Stimulated activated CD8-positive, alpha-beta memory T cell treated with anti-CD3 and anti-CD28 coated beads, Interleukin-2, amount 100 ng/mL, for 48 hours (primary cell): ENCODE measurements around the gene WFDC1.

Source experiments
- DNase-seq, 2 donors: peaks; one replicate each; pipeline ENCODE4 v3.0.0-alpha.2; 2020; ENCODE audit warnings: low read depth in 2 of 2

Gene WFDC1

DNA sequence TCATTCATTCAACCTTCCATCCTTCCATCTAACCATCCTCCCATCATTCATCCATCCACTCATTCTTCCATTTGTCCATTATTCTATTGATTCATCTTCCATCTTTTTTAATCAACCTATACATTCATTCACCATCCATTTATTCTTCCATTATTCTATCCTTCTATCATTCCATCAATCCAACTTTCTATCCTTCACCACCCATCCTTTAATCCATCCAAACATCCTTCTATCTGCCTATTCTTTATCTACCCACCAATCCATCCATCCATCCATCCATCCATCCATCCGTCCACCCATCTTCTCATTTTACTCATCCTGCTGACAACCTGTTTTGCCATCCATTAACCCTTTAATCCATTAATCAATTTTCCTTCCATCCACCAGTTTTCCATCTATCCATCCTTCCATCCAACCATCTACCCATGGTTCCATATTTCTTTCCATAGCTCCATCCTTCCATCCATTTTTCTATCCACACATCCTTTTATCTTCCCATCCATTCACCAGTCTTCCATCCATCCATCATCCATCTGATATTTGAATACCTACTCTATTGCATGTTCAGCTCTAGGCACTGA, 21.8 kb upstream of the WFDC1 start:
- DNase-seq = no peak

DNA sequence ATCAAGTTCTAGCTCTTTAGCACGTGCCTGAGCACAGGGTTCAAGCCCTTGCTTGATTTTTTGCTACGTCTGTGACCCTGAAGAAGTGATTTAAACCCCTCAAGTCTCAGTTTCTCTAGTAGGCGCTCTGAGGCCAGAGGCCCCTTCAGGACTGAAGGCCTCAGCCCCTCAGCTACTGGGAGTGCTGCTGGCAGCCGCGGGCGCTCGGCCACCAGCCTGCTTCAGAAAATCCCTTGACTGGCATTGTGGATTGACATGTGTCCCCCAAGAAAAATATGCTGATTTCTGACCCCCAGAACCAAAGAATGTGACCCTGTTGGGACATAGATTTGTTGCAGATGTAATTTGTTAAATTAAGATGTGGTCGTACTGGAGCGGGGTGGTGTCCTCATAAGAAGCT, 20.2 kb upstream of the WFDC1 start:
- no peak for DNase-seq

- no peak for DNase-seq
These were observed 19.0 kb upstream of the WFDC1 start for GRCh38 chr16:84275585-84276151.

GRCh38 chr16:84277244-84277823, 17.3 kb upstream of the WFDC1 start:
- peak; percentile 58 to 61 for DNase-seq

DNA sequence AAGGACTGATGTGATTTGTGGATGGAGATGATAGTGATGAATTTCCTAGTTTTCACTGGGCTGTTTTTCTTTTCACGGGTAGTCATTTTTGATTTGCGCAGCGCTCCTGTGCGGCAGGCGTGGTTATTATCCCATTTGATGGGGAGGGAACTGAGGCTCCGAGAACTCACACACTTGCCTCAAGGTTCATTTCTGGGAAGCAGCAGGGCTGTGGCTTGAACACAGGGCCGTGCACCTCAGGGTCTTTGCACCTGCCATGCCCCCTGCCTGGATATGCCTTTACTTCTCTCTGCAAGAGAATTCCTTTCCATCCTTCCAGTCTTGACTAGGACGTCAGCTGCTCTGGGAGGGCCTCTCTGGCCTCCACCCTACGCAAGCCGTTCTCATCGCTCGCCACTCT, 16.3 kb upstream of the WFDC1 start:
- no peak for DNase-seq

- no peak for DNase-seq
These were observed 15.7 kb upstream of the WFDC1 start for GRCh38 chr16:84278968-84279367.

DNA sequence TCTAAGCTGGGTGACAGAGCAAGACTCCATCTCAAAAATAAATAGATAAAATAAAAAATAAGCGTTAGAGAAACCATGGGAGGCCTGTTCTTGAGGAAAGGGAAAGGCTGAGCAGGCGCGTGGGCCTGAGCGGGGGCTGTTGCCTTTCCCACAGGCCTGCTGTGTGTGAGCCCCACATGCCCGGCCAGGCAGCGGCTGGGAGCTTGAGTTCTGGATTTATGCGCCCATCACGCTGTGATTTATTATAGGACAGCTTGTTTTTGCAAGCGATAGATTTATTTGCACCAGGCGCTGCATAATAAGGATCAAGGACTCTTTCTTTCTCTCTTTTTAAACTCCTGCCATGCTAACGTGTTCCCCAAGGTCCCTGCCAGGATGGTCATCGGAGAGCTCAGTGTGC, 14.8 kb upstream of the WFDC1 start:
- no peak for DNase-seq

- no peak for DNase-seq
These were observed 13.6 kb upstream of the WFDC1 start for GRCh38 chr16:84281074-84281473.

- no peak for DNase-seq
These were observed 12.1 kb upstream of the WFDC1 start for GRCh38 chr16:84282533-84282932.

GRCh38 chr16:84283314-84284153, 11.1 kb upstream of the WFDC1 start:
- DNase-seq = no peak

DNA sequence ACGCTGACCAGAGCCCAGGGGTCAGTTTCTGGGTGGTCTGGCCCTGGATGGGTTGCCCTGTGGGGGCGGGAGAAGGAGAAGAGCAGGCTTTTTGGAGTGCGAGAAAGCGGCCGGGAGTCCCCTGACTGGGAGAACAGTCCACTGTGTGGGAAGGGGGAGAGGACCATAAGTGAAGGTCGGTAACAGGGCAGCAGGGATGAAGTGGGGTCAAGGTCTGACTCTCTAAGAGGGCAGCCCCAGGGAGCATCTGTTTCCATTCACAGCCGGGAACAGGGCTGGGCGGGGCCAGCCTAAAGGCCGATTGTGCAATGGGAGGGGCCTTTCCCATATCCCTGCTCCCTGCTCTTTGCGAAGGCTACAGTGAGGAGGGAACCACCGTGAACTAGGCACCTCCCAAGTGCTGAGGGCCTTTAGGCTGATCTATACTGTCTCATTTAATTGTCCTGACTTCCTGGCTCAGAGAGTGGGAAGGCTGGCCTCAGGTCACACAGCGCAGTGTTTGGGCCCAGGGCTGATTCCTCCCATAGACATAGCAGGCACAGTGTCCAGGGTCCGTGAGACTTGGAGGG, 10.4 kb upstream of the WFDC1 start:
- DNase-seq = no peak

DNA sequence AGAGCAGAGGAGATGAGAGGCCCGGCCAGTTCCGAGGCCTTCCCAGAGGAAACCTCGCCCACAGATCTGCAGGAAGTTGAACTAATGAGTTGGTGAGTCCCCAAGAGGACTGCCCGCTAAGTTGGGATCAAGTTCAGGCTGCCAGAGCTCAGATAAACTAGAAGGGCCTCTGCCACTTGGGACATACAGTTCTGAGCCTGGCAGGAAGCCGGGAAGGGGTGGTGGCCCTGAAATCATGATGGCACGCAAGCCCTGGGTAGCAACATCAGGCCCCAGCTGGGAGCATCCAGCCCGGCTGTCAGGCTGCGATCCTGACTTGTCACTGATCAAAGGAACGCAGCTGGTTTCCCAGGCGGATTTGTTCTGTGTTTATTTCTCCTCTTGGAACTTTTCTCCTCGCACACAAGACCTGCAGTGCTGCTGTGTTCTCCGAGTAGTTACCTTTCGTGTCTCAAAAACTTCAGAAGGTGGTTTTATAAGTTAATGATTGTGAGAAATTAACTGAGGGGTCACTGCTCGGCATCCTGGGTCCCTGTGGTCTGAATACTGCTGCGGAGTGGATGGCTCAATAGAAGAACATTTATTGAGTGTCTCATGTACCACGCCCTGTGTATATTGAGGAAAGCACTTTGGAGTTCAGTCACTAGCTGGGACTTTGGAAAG, 8.0 kb upstream of the WFDC1 start:
- DNase-seq = no peak

GRCh38 chr16:84288902-84289301, 5.8 kb upstream of the WFDC1 start:
- DNase-seq = no peak

- DNase-seq = no peak
These were observed 3.5 kb upstream of the WFDC1 start for GRCh38 chr16:84291226-84291625.

DNA sequence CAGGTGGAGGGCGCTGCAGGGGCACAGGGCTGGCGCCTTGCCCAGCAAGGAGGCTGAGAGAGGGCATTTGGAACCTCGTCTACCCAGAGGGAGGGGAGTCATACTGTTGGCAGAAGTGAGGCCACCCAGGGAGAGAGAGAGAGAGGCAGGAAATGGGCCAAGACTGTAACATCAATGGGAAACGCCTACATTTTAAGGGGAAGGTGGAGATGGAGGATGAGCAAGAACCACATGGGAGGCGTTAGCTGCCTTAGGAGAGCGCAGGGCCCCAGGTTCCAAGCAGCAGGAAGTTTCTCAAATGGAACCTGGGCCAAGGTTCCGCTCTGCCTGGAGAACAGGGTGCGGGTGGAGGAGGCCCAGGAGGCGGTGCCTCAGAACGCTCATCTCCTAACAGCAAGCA, 2.7 kb upstream of the WFDC1 start:
- no peak for DNase-seq

DNA sequence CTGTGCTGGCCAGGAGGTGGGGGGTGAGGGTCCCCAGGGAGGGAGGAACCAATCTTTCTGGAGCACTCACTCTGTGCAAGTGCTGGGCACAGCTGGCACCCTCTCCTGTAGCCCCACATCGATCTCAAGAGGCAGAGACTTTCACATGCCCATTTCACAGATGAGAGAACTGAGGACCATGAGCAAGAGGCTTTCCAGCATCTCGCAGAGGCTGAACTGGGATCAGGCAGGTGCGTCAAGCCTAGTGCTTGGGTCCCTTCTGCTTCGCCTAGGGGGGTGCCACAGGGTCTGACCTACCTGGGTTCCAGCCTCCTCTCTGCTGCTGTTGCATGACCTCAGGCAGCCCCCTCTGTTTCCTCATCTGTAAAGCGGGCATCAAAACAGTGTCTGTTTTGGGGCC, 1.3 kb upstream of the WFDC1 start:
- no peak for DNase-seq

- DNase-seq = no peak
These were observed 561 bp upstream of the WFDC1 start for GRCh38 chr16:84294117-84294516.

DNA sequence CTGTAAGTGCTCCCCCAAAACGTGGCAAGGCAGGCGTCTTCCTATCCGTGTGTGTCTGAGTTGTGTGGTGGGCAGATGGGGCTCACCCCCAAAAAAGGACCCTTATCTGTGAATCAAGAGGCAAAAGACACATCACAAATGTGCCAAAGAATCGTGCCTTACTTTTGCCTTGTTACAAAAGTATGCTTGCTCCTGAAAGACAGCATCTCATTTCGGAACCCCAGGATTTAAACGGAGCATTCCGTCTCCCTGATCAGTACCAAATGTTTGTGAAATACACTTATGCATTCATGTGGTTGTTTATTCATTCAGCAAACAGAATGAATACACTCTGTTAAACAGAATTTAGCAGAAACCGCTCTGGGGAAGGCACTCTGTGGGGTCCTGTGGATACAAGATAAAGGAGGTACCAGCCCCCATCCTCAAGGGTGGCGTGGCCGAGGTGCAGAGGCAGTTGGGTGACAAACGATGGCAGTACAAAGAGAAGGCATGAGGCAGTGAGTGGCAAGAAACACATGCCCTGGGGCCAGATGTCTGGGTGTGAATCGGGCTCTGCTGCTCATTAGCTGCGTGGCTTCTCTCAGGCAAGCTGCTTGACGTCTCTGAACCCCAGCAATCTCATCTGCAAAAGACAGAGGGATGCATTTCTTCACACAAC, 654 bp downstream of the WFDC1 start:
- no peak for DNase-seq

- DNase-seq = no peak
These were observed 3.8 kb downstream of the WFDC1 start for GRCh38 chr16:84298376-84298899.

DNA sequence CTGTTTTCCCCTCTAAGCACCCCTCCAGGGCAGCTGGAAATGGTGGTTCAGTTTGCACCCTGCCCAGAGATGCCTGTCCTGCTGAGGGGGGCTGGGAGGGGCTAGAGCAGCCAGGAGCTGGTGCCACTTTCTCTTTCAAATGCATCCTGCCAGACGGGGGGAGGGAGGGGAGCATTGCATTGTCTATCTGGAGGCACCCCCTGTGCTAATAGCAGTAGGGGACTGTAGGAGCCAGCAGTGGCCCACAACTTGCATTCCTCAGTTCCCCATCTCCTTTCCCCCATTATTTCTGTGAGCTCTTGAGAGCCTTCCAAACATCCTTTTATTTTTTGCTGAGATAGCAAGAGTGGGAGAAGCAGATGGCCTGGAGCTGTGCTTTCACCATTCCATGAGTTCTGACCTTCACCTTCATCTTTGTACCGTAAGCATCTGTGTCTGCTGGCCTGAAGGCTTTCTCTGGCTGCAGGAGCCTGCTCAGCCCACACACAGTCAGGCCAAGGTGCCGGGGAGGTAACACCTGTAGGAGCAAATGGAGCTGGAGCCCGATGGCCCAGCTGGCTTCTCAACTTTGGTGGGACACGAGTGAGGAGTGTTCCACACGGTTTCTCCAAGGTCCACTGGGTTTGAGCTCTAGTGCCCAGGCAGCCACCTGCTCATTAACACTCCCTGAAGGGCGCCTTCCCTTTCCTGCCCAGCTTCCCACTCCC, 5.2 kb downstream of the WFDC1 start:
- no peak for DNase-seq
